Right lobe of liver (tissue), 6 donors: ENCODE results near the gene SREBF2. TPM values are rescaled to one million over a fixed set of nuclear protein-coding genes. Genes with fewer than 3 reads are reported as not detected.

Source experiments
- ATAC-seq, 4 donors: fragments of 200-7000 bp; cut with Tn5 transposase; one replicate each; pipeline ENCODE4 v1.9.1; 2020; ENCODE audit warnings: mild to moderate bottlenecking in 4 of 4, moderate library complexity in 4 of 4
- DNase-seq, 3 donors: peaks; one replicate each; pipeline ENCODE4 v3.0.0-alpha.2; 2020
- H3K27ac ChIP-seq, 3 donors: fragments of 200-600 bp; one replicate each; pipeline ENCODE4 v1.8.0; 2022
- H3K27me3 ChIP-seq, 2 donors: fragments of 200-600 bp; one replicate each; pipeline ENCODE4 v1.8.0; 2022
- H3K36me3 ChIP-seq, 4 donors: fragments of 200-600 bp; sonication (generic) in 1 of 4; one replicate each; pipeline versions ENCODE4 v1.5.1 to v1.8.0; 2017 to 2022; ENCODE audit warnings: control low read depth in 1 of 4
- H3K4me1 ChIP-seq, 4 donors: fragments of 200-600 bp; sonication (generic) in 1 of 4; one replicate each; pipeline versions ENCODE4 v1.5.1 to v1.8.0; 2017 to 2022; ENCODE audit warnings: control low read depth in 1 of 4
- H3K4me3 ChIP-seq, 3 donors: fragments of 200-600 bp; one replicate each; pipeline ENCODE4 v1.8.0; 2022
- H3K9me3 ChIP-seq, 4 donors: fragments of 200-600 bp; sonication (generic) in 1 of 4; one replicate each; pipeline versions ENCODE4 v1.5.1 to v1.8.0; 2017 to 2022; ENCODE audit warnings: control low read depth in 1 of 4
- CTCF ChIP-seq, 4 donors: fragments of 200-600 bp in 3 of 4; fragments of 450-650 bp in 1 of 4; IDR thresholded peaks; one replicate each; pipeline versions ENCODE4 v1.5.1 to v1.8.0; 2016 to 2022; ENCODE audit warnings: antibody characterized with exemption in 4 of 4, mild to moderate bottlenecking in 2 of 4
- POLR2A ChIP-seq: fragments of 450-650 bp; IDR thresholded peaks from one replicate; pipeline ENCODE4 v1.6.1; 2017; ENCODE audit warnings: antibody characterized with exemption, mild to moderate bottlenecking
- WGBS: methylation state at CpG from one replicate; pipeline ENCODE4 v1.1.6; 2018; ENCODE audit warnings: low coverage, low lambda C conversion rate; ENCODE audit not compliant: insufficient coverage; ENCODE audit errors: missing lambda C conversion rate; 5-methylcytosine and 5-hydroxymethylcytosine counted together
- intact Hi-C, 2 donors: fragments of 100-400 bp; cut with DNase I; formaldehyde crosslinking; loops; one replicate each; pipeline versions ENCODE4 v1.11.2 to v1.14.1; 2022
- total RNA-seq, 6 experiments: library from RNA; depleted of rRNA in 2 of 6; stranded (reverse); fragments of >200 nt in 2 of 6; fragmentation: NEBNext Ultra II Directional in 3 of 6; extraction: Animal tissue kit (Norgen Biotek cat#: 25700) in 3 of 6; gene quantifications; one replicate each; pipeline versions ENCODE4 v1.1.0 to v1.2.4, GENCODE V29; 2016 to 2023
- donor health status: DM: no; HTN: yes; CAD: no.
- donor health status: DM: no; HTN: no; CAD: no.
- donor health status: DM: no; HTN: no; CAD: no.
- donor health status: DM: no; HTN: yes; CAD: no.
- donor health status: DM: no; HTN: yes; CAD: no.

Gene SREBF2
- total RNA-seq, 6 experiments from 2014 or later, result 26.7 to 63.4 (median 37.2) TPM

- intact Hi-C loops, result loop anchor here (5.0 kb wide), 2 partner anchors 107 to 237 kb away; partner anchors contain the start of gene MEI1 (in 1 of the 2)
- no peak for ATAC-seq
- H3K36me3 ChIP-seq, result no peaks in the 10 kb centered on the region
Observed at GRCh38 chr22:41934284-41935014, 101.5 kb downstream of the SREBF2 start.

GRCh38 chr22:41935015-41935351 lies 102.1 kb downstream of the SREBF2 start:
- H3K27me3 ChIP-seq, result no peaks in the 10 kb centered on the region
- intact Hi-C loops, result loop anchor here in 1 of 2 donors (5.0 kb wide), 1 partner anchor 108 kb away; no protein-coding TSS in a partner anchor
- TF ChIP-seq POLR2A, result no peak
- no peak for TF ChIP-seq CTCF (IDR thresholded peaks at IDR 0.05)
- no peak overlapping the region for H3K4me3 ChIP-seq
- H3K9me3 ChIP-seq, result no peaks in the 10 kb centered on the region
- H3K36me3 ChIP-seq, result no peaks in the 10 kb centered on the region
- H3K4me1 ChIP-seq, result no peaks in the 10 kb centered on the region
- no peak for ATAC-seq
- no peak overlapping the region for H3K27ac ChIP-seq
- WGBS, result no CpG with 5 or more reads among the region's 4 CpGs
- no peak for DNase-seq

More at GRCh38 chr22:41934284-41935014, 101.5 kb downstream of the SREBF2 start:
- H3K4me1 ChIP-seq, result no peaks in the 10 kb centered on the region
- WGBS, result 90% methylated on average over 6 of the region's 17 CpGs
- H3K27me3 ChIP-seq, result no peaks in the 10 kb centered on the region
- no peak overlapping the region for H3K4me3 ChIP-seq
- no peak for TF ChIP-seq POLR2A
- no peak for TF ChIP-seq CTCF (IDR thresholded peaks at IDR 0.05)
- no peaks in the 10 kb centered on the region for H3K9me3 ChIP-seq
- H3K27ac ChIP-seq, result no peak overlapping the region
- DNase-seq, result no peak

- intact Hi-C loops, result loop anchor here in 1 of 2 donors (5.0 kb wide), 1 partner anchor 108 kb away; no protein-coding TSS in a partner anchor
- DNase-seq, result no peak
Observed at GRCh38 chr22:41935509-41935908, 102.6 kb downstream of the SREBF2 start.

GRCh38 chr22:41936894-41937169 lies 103.9 kb downstream of the SREBF2 start:
- no peak overlapping the region for H3K27ac ChIP-seq
- ATAC-seq, result no peak
- intact Hi-C loops, result loop anchor here in 1 of 2 donors (5.0 kb wide), 1 partner anchor 110 kb away; no protein-coding TSS in a partner anchor

More at GRCh38 chr22:41935509-41935908, 102.6 kb downstream of the SREBF2 start:
- Histone ChIP-seq H3K27me3 (no peaks in the 10 kb centered on the region), H3K4me3 (no peak overlapping the region), H3K9me3 (no peaks in the 10 kb centered on the region), H3K36me3 (no peaks in the 10 kb centered on the region), H3K27ac (no peak overlapping the region), H3K4me1 (no peaks in the 10 kb centered on the region)
- TF ChIP-seq CTCF (IDR thresholded peaks at IDR 0.05) (no peak), POLR2A (no peak)
- 90% methylated on average over 2 of the region's 9 CpGs for WGBS
- no peak for ATAC-seq

More at GRCh38 chr22:41936894-41937169, 103.9 kb downstream of the SREBF2 start:
- Histone ChIP-seq H3K4me1 (no peaks in the 10 kb centered on the region), H3K4me3 (no peak overlapping the region), H3K36me3 (no peaks in the 10 kb centered on the region), H3K27me3 (no peaks in the 10 kb centered on the region), H3K9me3 (no peaks in the 10 kb centered on the region)
- TF ChIP-seq CTCF (IDR thresholded peaks at IDR 0.05), result no peak
- no CpG with 5 or more reads among the region's 2 CpGs for WGBS
- no peak for DNase-seq
